A549 treated with GW870086 at 1 μM for 4 hours (cell line): Measurements from ENCODE around the gene P2RX4. TPM values are rescaled to one million over a fixed set of nuclear protein-coding genes. Genes with fewer than 3 reads are reported as not detected.

Source experiments
- total RNA-seq: library from RNA; stranded (reverse); fragments of 200-300 nt; extraction: Qiagen RNA extraction; gene quantifications from 5 replicates; pipeline ENCODE4 v1.2.3, GENCODE V29; 2022; ENCODE audit warnings: low read depth

P2RX4 gene
- 16.7 to 19.3 TPM (median 18.0 TPM) in 5 replicates for total RNA-seq

GRCh38 chr12:121209624-121210572 is at the start of gene P2RX4:
TSS of gene P2RX4 (plus strand) at chr12:121210129. CDS start at chr12:121210165, 36 bp downstream.

Other genes with a start within 250 kb of the P2RX4 start
- gene HNF1A, start 231.6 kb upstream of the P2RX4 start, total RNA-seq: 3.9 to 5.3 TPM (median 4.5 TPM) in 5 replicates
- gene C12orf43, start 193.6 kb upstream of the P2RX4 start, total RNA-seq: 21.8 to 25.0 TPM (median 24.3 TPM) in 5 replicates
- gene OASL, start 170.9 kb upstream of the P2RX4 start, total RNA-seq: 2.7 to 4.7 TPM (median 4.1 TPM) in 5 replicates
- gene P2RX7, start 77.3 kb upstream of the P2RX4 start, total RNA-seq: not detected in 5 replicates
- gene CAMKK2, start 86.6 kb downstream of the P2RX4 start, total RNA-seq: 18.4 to 25.8 TPM (median 25.5 TPM) in 5 replicates
- 88.6 to 95.4 TPM (median 90.2 TPM) in 5 replicates for gene ANAPC5, start 142.3 kb downstream of the P2RX4 start, total RNA-seq
- 36.0 to 38.1 TPM (median 36.6 TPM) in 5 replicates for gene RNF34, start 190.0 kb downstream of the P2RX4 start, total RNA-seq